ENCODE data around the gene SARDH. TPM values are rescaled to one million over a fixed set of nuclear protein-coding genes. Genes with fewer than 3 reads are reported as not detected.
A peak's percentile ranks its signal among the peaks of the same experiment; 100 is the strongest.

Gene SARDH
- total RNA-seq, 1 donor from 2014 or later = 1.8 TPM

- no peak for TF ChIP-seq CTCF (IDR thresholded peaks at IDR 0.05; ENCODE audit: insufficient read depth, low read length, poor library complexity, severe bottlenecking)
- Histone ChIP-seq H3K36me3 (ENCODE audit: control insufficient read depth, insufficient read depth, low read length) (no peaks in the 10 kb centered on the region), H3K4me3 (ENCODE audit: low read depth, low read length) (no peak overlapping the region), H3K27me3 (ENCODE audit: control insufficient read depth, insufficient read depth, low read length) (no peaks in the 10 kb centered on the region)
- DNase-seq (ENCODE audit: low read depth) = no peak
Measured at GRCh38 chr9:133784731-133785561, 46.8 kb upstream of the SARDH start.

- no peak for DNase-seq (ENCODE audit: low read depth)
- no peaks in the 10 kb centered on the region for H3K27me3 ChIP-seq (ENCODE audit: control insufficient read depth, insufficient read depth, low read length)
- H3K4me3 ChIP-seq (ENCODE audit: low read depth, low read length) = no peak overlapping the region
- no peak for TF ChIP-seq CTCF (IDR thresholded peaks at IDR 0.05; ENCODE audit: insufficient read depth, low read length, poor library complexity, severe bottlenecking)
- no peaks in the 10 kb centered on the region for H3K36me3 ChIP-seq (ENCODE audit: control insufficient read depth, insufficient read depth, low read length)
Measured at GRCh38 chr9:133783331-133783731, 45.2 kb upstream of the SARDH start.

- peak; percentile 90 for TF ChIP-seq CTCF (IDR thresholded peaks at IDR 0.05; ENCODE audit: insufficient read depth, low read length, poor library complexity, severe bottlenecking)
- no peaks in the 10 kb centered on the region for H3K36me3 ChIP-seq (ENCODE audit: control insufficient read depth, insufficient read depth, low read length)
- H3K4me3 ChIP-seq (ENCODE audit: low read depth, low read length) = no peak overlapping the region
- no peaks in the 10 kb centered on the region for H3K27me3 ChIP-seq (ENCODE audit: control insufficient read depth, insufficient read depth, low read length)
- DNase-seq (ENCODE audit: low read depth) = peak; percentile 12
Measured at GRCh38 chr9:133782157-133783130, 44.3 kb upstream of the SARDH start.

- no peaks in the 10 kb centered on the region for H3K36me3 ChIP-seq (ENCODE audit: control insufficient read depth, insufficient read depth, low read length)
- TF ChIP-seq CTCF (IDR thresholded peaks at IDR 0.05; ENCODE audit: insufficient read depth, low read length, poor library complexity, severe bottlenecking) = no peak
- no peak overlapping the region for H3K4me3 ChIP-seq (ENCODE audit: low read depth, low read length)
- DNase-seq (ENCODE audit: low read depth) = no peak
- no peaks in the 10 kb centered on the region for H3K27me3 ChIP-seq (ENCODE audit: control insufficient read depth, insufficient read depth, low read length)
Measured at GRCh38 chr9:133781828-133782135, 43.6 kb upstream of the SARDH start.

GRCh38 chr9:133780962-133781827 lies 43.0 kb upstream of the SARDH start:
- Histone ChIP-seq H3K36me3 (ENCODE audit: control insufficient read depth, insufficient read depth, low read length) (no peaks in the 10 kb centered on the region), H3K4me3 (ENCODE audit: low read depth, low read length) (no peak overlapping the region), H3K27me3 (ENCODE audit: control insufficient read depth, insufficient read depth, low read length) (no peaks in the 10 kb centered on the region)
- no peak for DNase-seq (ENCODE audit: low read depth)
- no peak for TF ChIP-seq CTCF (IDR thresholded peaks at IDR 0.05; ENCODE audit: insufficient read depth, low read length, poor library complexity, severe bottlenecking)

All from kidney epithelial cell (primary cell).